ENCODE measurements around the gene CTSH.
"Not testable (repeated sequence)": the region's sequence is repeated elsewhere in the genome, so short reads cannot be mapped to it uniquely, and the experiment has no call there.

CTSH gene

DNA sequence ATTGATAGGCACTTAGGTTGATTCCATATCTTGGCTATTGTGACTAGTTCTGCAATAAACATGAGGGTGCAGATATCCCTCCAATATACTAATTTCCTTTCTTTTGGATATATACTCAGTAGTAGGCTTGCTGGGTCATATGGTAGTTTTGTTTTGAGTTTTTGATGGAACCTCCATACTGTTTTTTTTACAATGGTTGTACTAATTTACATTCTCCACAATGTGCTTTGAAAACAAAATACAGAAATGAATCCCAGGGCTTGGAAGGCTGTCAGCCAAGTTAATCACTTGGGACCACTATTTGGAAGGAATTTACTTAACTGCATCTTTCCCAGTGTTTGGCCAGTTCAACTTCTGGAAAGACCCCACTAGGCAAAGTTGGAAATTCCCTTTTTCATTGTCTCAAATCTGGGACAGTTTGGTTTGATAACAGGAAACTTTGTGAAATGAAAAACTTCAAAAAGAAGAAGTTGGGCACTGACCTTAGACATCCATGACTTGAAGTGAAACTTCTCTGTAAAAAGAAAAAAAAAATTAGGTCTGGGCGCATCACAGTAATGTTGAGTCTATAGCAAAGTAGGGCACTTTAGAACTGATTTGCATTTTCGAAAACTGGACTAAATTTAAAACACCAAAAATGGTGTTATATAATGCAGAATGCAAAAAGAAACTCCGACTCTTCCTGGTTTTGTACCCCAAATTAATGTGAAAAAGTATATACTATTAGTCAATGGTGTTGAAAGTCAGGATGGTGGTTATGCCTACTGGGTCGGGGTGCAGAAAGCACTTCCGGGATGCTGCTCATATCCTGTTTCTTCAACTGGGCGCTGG lies 6.0 kb downstream of the CTSH start:
- DNase-seq = no peak

GRCh38 chr15:78937132-78937739 lies 7.6 kb downstream of the CTSH start:
- DNase-seq = no peak

- no peak for DNase-seq
Measured at GRCh38 chr15:78934655-78935023, 10.2 kb downstream of the CTSH start.

- DNase-seq = no peak
Measured at GRCh38 chr15:78933823-78934654, 10.8 kb downstream of the CTSH start.

- DNase-seq = no peak
Measured at GRCh38 chr15:78933187-78933822, 11.5 kb downstream of the CTSH start.

- no peak for DNase-seq
Measured at GRCh38 chr15:78932258-78932808, 12.5 kb downstream of the CTSH start.

- DNase-seq = no peak
Measured at GRCh38 chr15:78931439-78932257, 13.2 kb downstream of the CTSH start.

- DNase-seq = no peak
Measured at GRCh38 chr15:78930577-78931388, 14.1 kb downstream of the CTSH start.

DNA sequence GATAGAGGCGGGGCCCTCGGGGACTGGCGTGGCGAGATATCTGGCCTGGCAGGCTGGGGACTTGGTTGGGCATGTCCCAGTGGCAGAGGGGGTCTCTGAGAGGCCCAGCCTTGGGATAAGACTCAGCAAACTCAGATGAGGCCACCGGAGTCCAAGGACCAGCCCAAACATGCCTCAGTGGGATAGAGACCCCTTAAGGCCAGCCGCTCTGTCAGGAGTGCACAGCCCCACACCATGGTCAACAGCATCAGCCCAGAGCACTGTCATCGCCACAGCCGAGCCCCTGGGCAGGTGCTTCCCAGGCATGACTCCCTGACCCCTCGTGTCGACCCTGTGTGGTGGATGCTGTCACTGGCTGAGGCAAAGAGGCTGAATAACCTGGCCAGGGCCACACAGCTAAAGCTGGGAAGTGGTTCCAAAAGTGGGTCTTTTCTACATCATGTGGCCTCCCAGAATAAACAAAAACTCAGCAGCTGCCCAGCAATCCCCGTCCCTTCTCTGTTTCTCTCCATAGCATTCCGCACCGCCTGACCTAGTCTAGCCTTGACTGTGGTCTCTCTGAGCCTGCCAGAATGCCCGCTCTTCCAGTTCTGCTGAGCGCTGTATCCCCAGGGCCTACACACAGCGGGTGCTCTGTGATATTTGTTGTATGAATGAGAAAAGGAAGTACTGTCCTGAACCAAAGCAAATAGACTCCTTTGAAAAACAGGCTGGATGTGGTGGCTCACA lies 15.1 kb downstream of the CTSH start:
- no peak for DNase-seq

DNA sequence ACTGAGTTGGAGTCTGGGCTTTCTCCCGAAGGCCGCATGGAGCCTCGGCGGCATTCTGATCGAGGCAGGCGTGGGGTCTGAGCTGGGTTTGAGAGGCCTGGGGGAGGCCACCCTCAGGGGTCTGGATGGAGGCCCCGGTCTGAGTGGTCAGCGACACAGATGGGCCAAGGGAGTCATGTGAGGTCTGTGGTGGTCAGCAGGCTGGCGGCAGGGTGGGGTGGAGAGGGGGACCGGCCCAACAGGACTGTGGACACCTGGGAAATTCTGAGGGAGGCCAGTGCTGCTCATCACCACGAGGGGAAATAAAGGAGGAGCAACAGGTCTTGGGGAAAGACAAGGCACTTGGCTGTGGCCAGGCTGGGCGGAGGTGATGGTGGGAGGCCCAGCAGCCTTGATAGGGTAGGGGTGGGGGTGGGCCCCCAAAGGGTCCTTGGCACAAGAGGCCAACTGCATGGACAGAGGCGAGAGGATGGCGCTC lies 16.2 kb downstream of the CTSH start:
- no peak for DNase-seq

GRCh38 chr15:78928176-78928575 lies 16.7 kb downstream of the CTSH start:
- not testable (repeated sequence) for DNase-seq

DNA sequence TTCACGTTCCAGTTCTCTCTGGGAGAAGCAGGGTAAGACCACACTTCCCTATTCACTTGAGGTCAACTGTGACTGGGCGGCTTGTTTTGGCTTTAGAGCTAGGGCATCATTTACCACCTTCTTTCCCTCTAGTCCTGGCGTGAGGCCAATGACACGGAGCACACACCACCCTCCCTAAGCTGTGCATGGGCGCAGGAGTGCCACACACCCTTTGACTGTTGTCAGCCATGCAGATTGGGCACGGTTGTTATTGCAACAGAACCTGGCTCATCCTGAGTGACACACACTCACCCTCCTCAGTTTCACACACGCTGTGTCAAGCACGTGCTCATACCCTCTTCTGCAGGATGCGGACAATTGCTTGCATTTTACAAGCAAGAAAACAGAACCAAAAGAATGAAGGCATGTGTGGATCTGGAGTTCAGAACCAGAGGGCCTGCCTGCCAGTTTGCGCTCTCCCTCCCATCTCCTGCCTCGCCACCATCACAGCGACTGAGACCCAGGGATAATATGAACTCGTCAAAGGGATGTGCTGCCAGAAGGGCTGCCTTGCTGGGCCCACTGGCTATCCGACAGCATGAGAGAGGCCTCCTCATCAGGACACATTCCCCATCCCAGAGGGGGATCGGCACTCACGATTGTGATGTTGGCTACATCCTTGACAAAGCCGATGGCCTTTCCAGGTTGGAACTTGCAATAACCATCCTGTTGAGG lies 17.6 kb downstream of the CTSH start:
- no peak for DNase-seq

DNA sequence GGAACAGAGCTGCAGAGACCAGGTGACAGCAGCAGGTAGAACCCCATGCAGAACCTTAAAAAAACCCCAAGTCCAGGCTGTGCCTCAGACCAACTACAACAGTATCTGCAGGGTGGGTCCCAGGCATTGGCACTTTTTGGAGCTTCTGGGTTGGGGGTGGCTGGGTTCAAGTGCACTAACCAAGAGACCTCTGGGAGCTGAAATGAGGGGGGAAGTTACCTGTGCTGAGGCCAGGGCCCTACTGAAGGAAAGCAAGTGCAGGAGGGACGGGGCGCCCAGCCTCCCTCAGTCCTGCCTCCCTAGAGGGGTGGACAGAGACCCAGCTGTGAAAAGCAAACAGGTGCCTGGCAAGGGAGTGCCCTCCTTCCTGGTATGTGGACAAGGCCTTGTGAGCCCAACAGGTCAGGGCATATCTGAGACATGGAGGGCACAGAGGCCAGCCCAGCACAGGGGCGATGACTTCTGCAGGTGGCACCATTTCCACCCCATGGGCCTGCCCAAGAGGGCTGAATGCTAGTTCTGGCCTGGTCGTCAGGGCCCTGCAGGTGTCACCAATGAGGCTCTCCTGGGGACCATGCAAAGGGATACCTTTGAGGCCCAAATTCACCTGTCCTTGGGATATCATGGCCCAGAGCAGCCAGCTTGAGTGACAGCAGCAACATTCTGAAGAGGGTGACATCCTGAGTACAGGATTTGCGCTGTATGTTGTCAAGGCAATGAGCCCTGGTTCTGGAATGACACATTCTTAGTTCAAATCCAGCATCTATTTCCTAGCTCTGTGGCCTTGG lies 18.7 kb downstream of the CTSH start:
- DNase-seq = no peak

DNA sequence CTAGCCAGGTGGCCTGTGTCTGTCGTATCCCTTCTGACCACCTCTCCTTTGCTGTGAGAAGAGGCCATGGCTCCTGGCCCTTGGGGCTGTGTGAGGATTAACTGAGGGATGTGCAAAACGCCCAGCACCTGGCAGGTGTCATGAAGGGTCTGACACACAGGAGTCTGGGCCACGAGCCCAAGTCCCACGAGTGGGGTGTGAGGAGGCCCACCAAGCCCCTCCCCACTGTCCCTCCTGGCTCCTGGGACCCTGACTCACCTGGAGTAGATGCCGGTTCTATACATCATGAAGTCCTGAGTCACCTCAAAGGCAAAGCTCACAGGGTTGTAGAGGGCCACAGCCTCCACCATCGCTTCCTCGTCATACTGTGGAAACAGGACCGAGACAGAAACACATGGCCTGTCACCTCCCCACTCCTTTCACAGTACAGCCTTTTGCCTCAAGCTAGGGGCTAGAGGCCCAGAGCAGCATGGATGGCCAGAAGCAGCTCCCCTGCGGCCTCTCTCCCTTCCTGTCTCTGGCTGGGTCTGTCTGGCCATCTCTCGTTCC lies 19.7 kb downstream of the CTSH start:
- no peak for DNase-seq

DNA sequence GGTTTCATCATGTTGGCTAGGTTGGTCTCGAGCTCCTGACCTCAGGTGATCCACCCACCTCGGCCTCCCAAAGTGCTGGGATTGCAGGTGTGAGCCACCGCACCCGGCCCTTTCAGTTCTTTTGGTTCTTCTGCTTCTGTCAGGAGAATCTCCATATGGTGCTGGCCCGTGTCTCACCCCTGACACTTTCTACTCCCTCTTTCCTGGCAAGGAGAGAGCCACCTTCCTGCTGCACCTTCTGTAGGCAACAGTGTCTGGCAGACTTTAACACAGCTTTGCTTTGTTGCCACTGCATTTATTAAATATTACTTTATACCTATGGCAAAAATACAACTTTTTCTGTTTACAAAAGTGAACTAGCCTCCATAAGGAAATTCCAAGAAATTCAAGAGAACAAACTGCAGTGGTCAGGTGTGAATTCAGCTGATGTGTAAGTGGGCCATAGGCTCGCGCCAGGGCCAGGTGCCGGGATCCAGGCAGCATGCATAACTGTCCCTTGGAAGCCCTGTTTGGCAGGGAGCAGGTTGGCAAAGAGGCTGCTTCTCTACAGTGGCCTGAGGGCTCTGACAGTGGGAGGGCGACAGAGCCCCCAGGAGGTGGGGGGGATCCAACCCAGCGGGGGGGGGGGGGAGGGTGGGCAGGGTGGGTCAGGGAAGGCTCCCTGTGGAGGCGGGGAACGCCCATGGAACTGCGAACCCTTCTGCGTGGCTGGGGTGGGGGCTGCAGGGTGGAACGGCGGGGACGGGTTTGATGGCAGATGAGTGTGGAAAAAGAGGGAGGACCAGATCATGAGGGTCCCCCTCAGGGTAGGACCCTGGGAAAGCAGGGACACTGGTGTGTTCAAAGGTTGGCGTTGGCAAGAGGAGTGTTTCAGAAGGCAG lies 21.1 kb downstream of the CTSH start:
- DNase-seq = no peak

DNA sequence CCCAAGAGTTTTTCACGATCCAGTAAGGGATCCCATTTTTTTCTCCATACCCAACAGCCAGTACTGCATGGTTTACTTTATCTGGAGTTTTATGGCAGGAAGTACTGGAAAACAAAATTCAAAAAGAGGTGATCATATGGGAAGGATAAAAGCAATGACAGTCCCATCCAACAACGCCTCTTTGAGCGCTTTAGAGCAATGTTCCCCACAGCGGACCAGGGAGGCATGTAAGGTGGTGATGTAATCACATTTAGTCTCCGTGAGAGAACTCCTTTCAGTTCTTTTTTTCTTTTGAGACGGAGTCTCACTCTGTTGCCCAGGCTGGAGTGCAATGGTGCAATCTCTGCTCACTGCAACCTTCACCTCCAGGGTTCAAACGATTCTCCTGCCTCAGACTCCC lies 21.8 kb downstream of the CTSH start:
- DNase-seq = no peak

- no peak for DNase-seq
Measured at GRCh38 chr15:78922527-78922926, 22.3 kb downstream of the CTSH start.
